ENCODE measurements around the gene LGR6.

- TF ChIP-seq, protein P1, sequence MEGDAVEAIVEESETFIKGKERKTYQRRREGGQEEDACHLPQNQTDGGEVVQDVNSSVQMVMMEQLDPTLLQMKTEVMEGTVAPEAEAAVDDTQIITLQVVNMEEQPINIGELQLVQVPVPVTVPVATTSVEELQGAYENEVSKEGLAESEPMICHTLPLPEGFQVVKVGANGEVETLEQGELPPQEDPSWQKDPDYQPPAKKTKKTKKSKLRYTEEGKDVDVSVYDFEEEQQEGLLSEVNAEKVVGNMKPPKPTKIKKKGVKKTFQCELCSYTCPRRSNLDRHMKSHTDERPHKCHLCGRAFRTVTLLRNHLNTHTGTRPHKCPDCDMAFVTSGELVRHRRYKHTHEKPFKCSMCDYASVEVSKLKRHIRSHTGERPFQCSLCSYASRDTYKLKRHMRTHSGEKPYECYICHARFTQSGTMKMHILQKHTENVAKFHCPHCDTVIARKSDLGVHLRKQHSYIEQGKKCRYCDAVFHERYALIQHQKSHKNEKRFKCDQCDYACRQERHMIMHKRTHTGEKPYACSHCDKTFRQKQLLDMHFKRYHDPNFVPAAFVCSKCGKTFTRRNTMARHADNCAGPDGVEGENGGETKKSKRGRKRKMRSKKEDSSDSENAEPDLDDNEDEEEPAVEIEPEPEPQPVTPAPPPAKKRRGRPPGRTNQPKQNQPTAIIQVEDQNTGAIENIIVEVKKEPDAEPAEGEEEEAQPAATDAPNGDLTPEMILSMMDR (IDR thresholded peaks at IDR 0.05; ENCODE audit: control extremely low read depth in 1 of 3, insufficient read depth in 1 of 3, low read depth in 1 of 3, low read length in 3 of 3) = no peak
- TF ChIP-seq GABPA (IDR thresholded peaks at IDR 0.05; ENCODE audit: borderline replicate concordance, insufficient read depth, low read length) = no peak
- no peak for TF ChIP-seq SRF (IDR thresholded peaks at IDR 0.05; ENCODE audit: low read depth, low read length)
Measured at GRCh38 chr1:202278751-202279150, 85.2 kb downstream of the LGR6 start.
